GM23248 (cell line): ENCODE data around the gene DOK7. TPM values are rescaled to one million over a fixed set of nuclear protein-coding genes. Genes with fewer than 3 reads are reported as not detected.

ENCODE experiments used
- DNase-seq: peaks from one replicate; pipeline ENCODE4 v3.0.0-alpha.2; 2015
- H2AFZ ChIP-seq: fragments of 200-600 bp; sonication (generic); 2 replicates; pipeline ENCODE4 v1.6.1; 2016; ENCODE audit warnings: antibody characterized with exemption
- H3F3A ChIP-seq: fragments of 200-600 bp; sonication (generic); 2 replicates; pipeline ENCODE4 v1.6.1; 2016; ENCODE audit warnings: mild to moderate bottlenecking, antibody characterized with exemption, mixed run types; ENCODE audit not compliant: insufficient read depth
- H3K27ac ChIP-seq: fragments of 200-600 bp; sonication (generic); 2 replicates; pipeline ENCODE4 v1.5.1; 2016; ENCODE audit warnings: mild to moderate bottlenecking
- H3K27me3 ChIP-seq: fragments of 200-600 bp; sonication (generic); replicated peaks from 2 replicates; pipeline ENCODE4 v1.6.1; 2016; ENCODE audit warnings: mild to moderate bottlenecking; ENCODE audit not compliant: insufficient read depth
- H3K36me3 ChIP-seq: fragments of 200-600 bp; sonication (generic); 2 replicates; pipeline ENCODE4 v1.6.1; 2016; ENCODE audit warnings: low read depth, mild to moderate bottlenecking
- H3K4me1 ChIP-seq: fragments of 200-600 bp; sonication (generic); 2 replicates; pipeline ENCODE4 v1.6.1; 2016; ENCODE audit warnings: mild to moderate bottlenecking; ENCODE audit not compliant: insufficient read depth
- H3K4me2 ChIP-seq: fragments of 200-600 bp; sonication (generic); one replicate; pipeline ENCODE4 v1.6.1; 2016; ENCODE audit warnings: mild to moderate bottlenecking; ENCODE audit not compliant: unreplicated experiment
- H3K4me3 ChIP-seq: fragments of 200-600 bp; sonication (generic); 2 replicates; pipeline ENCODE4 v1.5.1; 2016; ENCODE audit warnings: mild to moderate bottlenecking
- H3K79me2 ChIP-seq: fragments of 200-600 bp; sonication (generic); 2 replicates; pipeline ENCODE4 v1.6.1; 2016; ENCODE audit warnings: mild to moderate bottlenecking; ENCODE audit not compliant: insufficient read depth
- H3K9ac ChIP-seq: fragments of 200-600 bp; sonication (generic); 2 replicates; pipeline ENCODE4 v1.6.1; 2016; ENCODE audit warnings: mild to moderate bottlenecking
- H3K9me2 ChIP-seq: fragments of 200-600 bp; sonication (generic); 2 replicates; pipeline ENCODE4 v1.6.1; 2016; ENCODE audit warnings: mixed run types, mild to moderate bottlenecking, moderate library complexity; ENCODE audit not compliant: insufficient read depth
- H3K9me3 ChIP-seq: fragments of 200-600 bp; sonication (generic); one replicate; pipeline ENCODE4 v1.6.1; 2017; ENCODE audit warnings: low read depth
- H4K20me1 ChIP-seq: fragments of 200-600 bp; sonication (generic); 2 replicates; pipeline ENCODE4 v1.6.0; 2016; ENCODE audit not compliant: insufficient read depth
- EZH2 ChIP-seq: fragments of 200-600 bp; sonication (generic); IDR thresholded peaks from 2 replicates; pipeline ENCODE4 v1.6.1; 2018; ENCODE audit warnings: antibody characterized with exemption, mild to moderate bottlenecking; ENCODE audit not compliant: insufficient read depth, poor library complexity, severe bottlenecking
- EZH2phosphoT487 ChIP-seq: fragments of 200-600 bp; sonication (generic); IDR thresholded peaks from 2 replicates; pipeline ENCODE4 v1.6.1; 2018; ENCODE audit warnings: antibody characterized with exemption, moderate library complexity, mild to moderate bottlenecking, low read depth; ENCODE audit not compliant: insufficient read depth
- WGBS, 2 experiments: methylation state at CpG; one replicate each; pipeline ENCODE4 v1.1.6; 2015 to 2017; ENCODE audit warnings: low lambda C conversion rate in 2 of 2, low coverage in 1 of 2; ENCODE audit errors: missing lambda C conversion rate in 2 of 2; 5-methylcytosine and 5-hydroxymethylcytosine counted together
- in situ Hi-C: fragments of 300-500 bp; cut with MboI; formaldehyde crosslinking; loops from 2 replicates; pipeline ENCODE4 v1.15.0; 2020
- polyA plus RNA-seq: library from polyadenylated mRNA; unstranded; fragments of >200 nt; fragmentation: Nextera tagmentation; extraction: Ambion mirVana; gene quantifications from 2 replicates; pipeline ENCODE4 v1.2.1, GENCODE V29; 2016
- total RNA-seq: library from RNA; depleted of rRNA; stranded (reverse); fragments of >200 nt; shearing (Covaris generic); gene quantifications from 2 replicates; pipeline ENCODE4 v1.2.3, GENCODE V29; 2014

The DOK7 gene
- total and polyA plus RNA-seq, 2 experiments from 2014 or later = not detected

DNA sequence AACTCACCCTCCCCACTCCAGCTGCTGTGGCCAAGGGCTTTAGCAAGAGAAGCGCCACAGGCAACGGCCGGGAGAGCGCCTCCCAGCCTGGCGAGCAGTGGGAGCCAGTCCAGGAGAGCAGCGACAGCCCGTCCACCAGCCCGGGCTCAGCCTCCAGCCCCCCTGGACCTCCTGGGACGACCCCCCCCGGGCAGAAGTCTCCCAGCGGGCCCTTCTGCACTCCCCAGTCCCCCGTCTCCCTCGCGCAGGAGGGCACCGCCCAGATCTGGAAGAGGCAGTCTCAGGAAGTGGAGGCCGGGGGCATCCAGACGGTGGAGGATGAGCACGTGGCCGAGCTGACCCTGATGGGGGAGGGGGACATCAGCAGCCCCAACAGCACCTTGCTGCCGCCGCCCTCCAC lies 32.6 kb upstream of the DOK7 start:
- H3K9me2 ChIP-seq = no peaks in the 10 kb centered on the region
- no peaks in the 10 kb centered on the region for H3K36me3 ChIP-seq
- no peak overlapping the region for H3K4me3 ChIP-seq
- no peaks in the 10 kb centered on the region for H4K20me1 ChIP-seq
- H3K79me2 ChIP-seq = no peaks in the 10 kb centered on the region
- no peak for DNase-seq
- WGBS, 2 experiments = 82 to 91% methylated on average over 13 to 21 of the region's 21 CpGs
- in situ Hi-C loops = no loop called here
- no peak overlapping the region for H3K4me2 ChIP-seq
- TF ChIP-seq EZH2 (no peak), EZH2phosphoT487 (no peak)
- no peaks in the 10 kb centered on the region for H3K9me3 ChIP-seq
- H3K27ac ChIP-seq = no peak overlapping the region
- H3K27me3 ChIP-seq = no peaks in the 10 kb centered on the region
- no peak overlapping the region for H2AFZ ChIP-seq
- H3K4me1 ChIP-seq = no peaks in the 10 kb centered on the region
- no peaks in the 10 kb centered on the region for H3F3A ChIP-seq
- H3K9ac ChIP-seq = no peak overlapping the region

DNA sequence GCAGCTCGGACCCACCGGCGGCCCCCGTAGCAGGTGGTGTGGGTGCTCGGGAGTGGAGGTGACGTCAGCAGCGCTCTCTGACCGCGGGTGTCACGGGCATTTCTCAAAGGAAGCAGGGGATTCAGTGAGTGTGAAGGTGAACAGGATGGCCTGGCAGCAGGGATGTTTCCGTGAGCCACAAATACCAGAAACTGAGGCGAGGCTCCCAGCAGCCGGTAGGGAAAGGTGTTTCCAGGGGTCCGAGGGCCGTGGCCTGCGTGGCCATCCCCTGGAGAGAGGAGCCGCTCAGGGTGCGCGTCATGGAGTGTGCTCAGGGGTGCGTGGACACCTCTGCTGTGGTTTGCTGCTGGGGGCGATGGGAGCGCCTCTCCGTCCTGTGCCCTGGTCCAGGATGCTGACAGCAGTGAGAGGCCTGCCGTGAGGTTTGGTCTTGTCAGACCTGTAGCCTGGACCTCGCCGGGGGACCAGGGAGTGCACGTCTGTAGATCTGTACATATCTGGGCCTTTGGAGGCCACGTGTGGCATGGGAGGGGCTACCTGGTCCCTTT lies 31.6 kb upstream of the DOK7 start:
- no peaks in the 10 kb centered on the region for H3K36me3 ChIP-seq
- in situ Hi-C loops = no loop called here

DNA sequence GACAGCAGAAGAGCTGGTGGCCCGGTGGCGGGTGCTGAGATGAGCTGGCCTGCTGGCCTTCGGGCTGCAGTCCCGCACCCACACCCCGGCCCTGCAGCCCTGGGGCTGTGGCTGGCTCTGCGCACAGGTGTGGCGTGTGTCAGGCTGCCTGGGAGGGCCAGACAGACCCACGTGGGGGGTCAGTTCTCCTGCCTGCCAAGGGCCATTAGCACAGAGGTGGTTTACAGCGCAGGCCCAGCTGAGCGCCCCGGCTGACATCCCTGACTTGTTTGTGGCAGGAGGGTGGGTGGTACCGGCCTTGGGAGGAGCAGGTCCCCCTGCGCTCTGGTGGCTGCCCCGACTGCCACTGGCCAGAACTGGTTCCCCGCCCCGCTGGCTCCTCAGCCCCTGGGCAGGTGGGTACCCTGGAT lies 30.7 kb upstream of the DOK7 start:
- H3K4me1 ChIP-seq = peaks cover 9% of the 10 kb centered on the region
- no peaks in the 10 kb centered on the region for H3K9me2 ChIP-seq
- H4K20me1 ChIP-seq = no peaks in the 10 kb centered on the region
- no peaks in the 10 kb centered on the region for H3F3A ChIP-seq
- WGBS, 2 experiments = 88 to 95% methylated on average over 14 to 15 of the region's 16 CpGs
- no peak overlapping the region for H3K9ac ChIP-seq
- H3K27me3 ChIP-seq = no peaks in the 10 kb centered on the region
- H3K9me3 ChIP-seq = no peaks in the 10 kb centered on the region
- TF ChIP-seq EZH2 (no peak), EZH2phosphoT487 (no peak)
- H3K79me2 ChIP-seq = no peaks in the 10 kb centered on the region
- H3K4me3 ChIP-seq = no peak overlapping the region
- H3K27ac ChIP-seq = no peak overlapping the region
- in situ Hi-C loops = no loop called here
- H3K36me3 ChIP-seq = no peaks in the 10 kb centered on the region
- no peak overlapping the region for H2AFZ ChIP-seq
- no peak overlapping the region for H3K4me2 ChIP-seq
- no peak for DNase-seq

More for the DNA sequence above, 31.6 kb upstream of the DOK7 start:
- Histone ChIP-seq H3K27ac (no peak overlapping the region), H3K79me2 (no peaks in the 10 kb centered on the region), H4K20me1 (no peaks in the 10 kb centered on the region), H3K9ac (no peak overlapping the region), H3K27me3 (no peaks in the 10 kb centered on the region), H3K4me1 (peaks cover under 1% of the 10 kb centered on the region; the same call in 1 of the 2 replicates), H3K4me2 (no peak overlapping the region), H2AFZ (no peak overlapping the region), H3K9me2 (no peaks in the 10 kb centered on the region), H3K9me3 (no peaks in the 10 kb centered on the region), H3K4me3 (no peak overlapping the region), H3F3A (no peaks in the 10 kb centered on the region)
- 94 to 96% methylated on average over 27 to 28 of the region's 28 CpGs for WGBS, 2 experiments
- DNase-seq = no peak
- TF ChIP-seq EZH2 (no peak), EZH2phosphoT487 (no peak)

DNA sequence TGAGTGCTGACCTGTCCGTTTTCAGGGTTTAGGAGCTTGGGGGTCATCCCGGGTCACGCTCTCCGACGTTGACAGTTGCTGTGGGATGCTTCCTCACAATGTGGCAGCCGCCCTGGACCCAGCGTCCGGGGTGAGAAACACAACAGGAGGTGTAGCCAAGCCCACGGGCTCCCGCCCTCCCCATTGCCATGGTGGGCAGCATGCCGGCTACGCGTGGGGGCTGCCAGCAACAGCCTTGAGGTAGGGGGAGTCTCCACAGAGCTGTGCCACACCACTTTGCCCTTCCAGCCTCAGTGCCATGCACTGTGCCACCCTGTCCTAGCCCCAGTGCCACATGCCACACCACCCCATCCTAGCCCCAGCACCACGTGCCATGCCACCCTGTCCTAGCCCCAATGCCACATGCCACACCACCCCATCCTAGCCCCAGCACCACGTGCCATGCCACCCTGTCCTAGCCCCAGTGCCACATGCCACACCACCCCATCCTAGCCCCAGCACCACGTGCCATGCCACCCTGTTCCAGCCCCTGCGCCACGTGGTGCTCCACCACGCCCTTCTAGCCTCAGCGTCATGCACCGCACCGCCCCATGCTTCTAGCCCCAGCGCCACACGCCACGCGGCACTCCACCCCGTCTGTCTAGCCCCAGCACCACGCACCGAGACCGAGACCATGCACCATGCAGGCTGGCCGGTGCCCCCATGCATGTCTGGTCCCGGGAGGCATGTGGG lies 29.8 kb upstream of the DOK7 start:
- no peaks in the 10 kb centered on the region for H3F3A ChIP-seq
- no peak overlapping the region for H3K4me2 ChIP-seq
- H4K20me1 ChIP-seq = no peaks in the 10 kb centered on the region
- no peak overlapping the region for H2AFZ ChIP-seq
- 94 to 97% methylated on average over 27 to 32 of the region's 32 CpGs for WGBS, 2 experiments
- H3K4me3 ChIP-seq = no peak overlapping the region
- no peaks in the 10 kb centered on the region for H3K27me3 ChIP-seq
- H3K79me2 ChIP-seq = no peaks in the 10 kb centered on the region
- H3K9me3 ChIP-seq = no peaks in the 10 kb centered on the region
- H3K4me1 ChIP-seq = peaks cover 11% of the 10 kb centered on the region
- TF ChIP-seq EZH2phosphoT487 (no peak), EZH2 (no peak)
- no peak overlapping the region for H3K27ac ChIP-seq
- H3K9ac ChIP-seq = no peak overlapping the region
- no peak for DNase-seq
- in situ Hi-C loops = no loop called here
- no peaks in the 10 kb centered on the region for H3K9me2 ChIP-seq
- H3K36me3 ChIP-seq = no peaks in the 10 kb centered on the region
